ENCODE results near the gene YDJC.

DNA sequence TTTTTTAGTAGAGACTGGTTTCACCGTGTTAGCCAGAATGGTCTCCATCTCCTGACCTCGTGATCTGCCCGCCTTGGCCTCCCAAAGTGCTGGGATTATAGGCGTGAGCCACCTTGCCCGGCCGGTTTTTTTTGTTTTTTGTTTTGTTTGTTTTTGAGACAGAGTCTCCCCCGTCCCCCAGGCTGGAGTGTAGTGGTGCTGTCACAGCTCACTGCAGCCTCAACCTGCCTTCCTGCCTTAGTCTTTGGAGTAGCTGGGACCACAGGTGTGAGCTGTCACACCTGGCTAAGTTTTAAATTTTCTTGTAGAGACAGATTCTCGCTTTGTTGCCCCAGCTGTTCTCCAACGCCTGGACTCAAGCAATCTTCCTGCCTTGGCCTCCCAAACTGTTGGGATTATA is 39.2 kb upstream of the YDJC start:
- TF ChIP-seq, protein P1, sequence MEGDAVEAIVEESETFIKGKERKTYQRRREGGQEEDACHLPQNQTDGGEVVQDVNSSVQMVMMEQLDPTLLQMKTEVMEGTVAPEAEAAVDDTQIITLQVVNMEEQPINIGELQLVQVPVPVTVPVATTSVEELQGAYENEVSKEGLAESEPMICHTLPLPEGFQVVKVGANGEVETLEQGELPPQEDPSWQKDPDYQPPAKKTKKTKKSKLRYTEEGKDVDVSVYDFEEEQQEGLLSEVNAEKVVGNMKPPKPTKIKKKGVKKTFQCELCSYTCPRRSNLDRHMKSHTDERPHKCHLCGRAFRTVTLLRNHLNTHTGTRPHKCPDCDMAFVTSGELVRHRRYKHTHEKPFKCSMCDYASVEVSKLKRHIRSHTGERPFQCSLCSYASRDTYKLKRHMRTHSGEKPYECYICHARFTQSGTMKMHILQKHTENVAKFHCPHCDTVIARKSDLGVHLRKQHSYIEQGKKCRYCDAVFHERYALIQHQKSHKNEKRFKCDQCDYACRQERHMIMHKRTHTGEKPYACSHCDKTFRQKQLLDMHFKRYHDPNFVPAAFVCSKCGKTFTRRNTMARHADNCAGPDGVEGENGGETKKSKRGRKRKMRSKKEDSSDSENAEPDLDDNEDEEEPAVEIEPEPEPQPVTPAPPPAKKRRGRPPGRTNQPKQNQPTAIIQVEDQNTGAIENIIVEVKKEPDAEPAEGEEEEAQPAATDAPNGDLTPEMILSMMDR (IDR thresholded peaks at IDR 0.05; ENCODE audit: insufficient read depth, low read depth, low read length), result no peak
- TF ChIP-seq EZH2 (IDR thresholded peaks at IDR 0.05; ENCODE audit: insufficient read depth, low read length), result no peak
